Dedifferentiated amniotic fluid mesenchymal stem cell (primary cell): ENCODE data around the gene CNDP1.
"Not testable (repeated sequence)": the region's sequence is repeated elsewhere in the genome, so short reads cannot be mapped to it uniquely, and the experiment has no call there.

ENCODE experiments used
- DNase-seq: peaks from one replicate; pipeline ENCODE4 v3.0.0-alpha.2; 2016; ENCODE audit errors: extremely low spot score

CNDP1 gene, protein sequence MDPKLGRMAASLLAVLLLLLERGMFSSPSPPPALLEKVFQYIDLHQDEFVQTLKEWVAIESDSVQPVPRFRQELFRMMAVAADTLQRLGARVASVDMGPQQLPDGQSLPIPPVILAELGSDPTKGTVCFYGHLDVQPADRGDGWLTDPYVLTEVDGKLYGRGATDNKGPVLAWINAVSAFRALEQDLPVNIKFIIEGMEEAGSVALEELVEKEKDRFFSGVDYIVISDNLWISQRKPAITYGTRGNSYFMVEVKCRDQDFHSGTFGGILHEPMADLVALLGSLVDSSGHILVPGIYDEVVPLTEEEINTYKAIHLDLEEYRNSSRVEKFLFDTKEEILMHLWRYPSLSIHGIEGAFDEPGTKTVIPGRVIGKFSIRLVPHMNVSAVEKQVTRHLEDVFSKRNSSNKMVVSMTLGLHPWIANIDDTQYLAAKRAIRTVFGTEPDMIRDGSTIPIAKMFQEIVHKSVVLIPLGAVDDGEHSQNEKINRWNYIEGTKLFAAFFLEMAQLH

DNA sequence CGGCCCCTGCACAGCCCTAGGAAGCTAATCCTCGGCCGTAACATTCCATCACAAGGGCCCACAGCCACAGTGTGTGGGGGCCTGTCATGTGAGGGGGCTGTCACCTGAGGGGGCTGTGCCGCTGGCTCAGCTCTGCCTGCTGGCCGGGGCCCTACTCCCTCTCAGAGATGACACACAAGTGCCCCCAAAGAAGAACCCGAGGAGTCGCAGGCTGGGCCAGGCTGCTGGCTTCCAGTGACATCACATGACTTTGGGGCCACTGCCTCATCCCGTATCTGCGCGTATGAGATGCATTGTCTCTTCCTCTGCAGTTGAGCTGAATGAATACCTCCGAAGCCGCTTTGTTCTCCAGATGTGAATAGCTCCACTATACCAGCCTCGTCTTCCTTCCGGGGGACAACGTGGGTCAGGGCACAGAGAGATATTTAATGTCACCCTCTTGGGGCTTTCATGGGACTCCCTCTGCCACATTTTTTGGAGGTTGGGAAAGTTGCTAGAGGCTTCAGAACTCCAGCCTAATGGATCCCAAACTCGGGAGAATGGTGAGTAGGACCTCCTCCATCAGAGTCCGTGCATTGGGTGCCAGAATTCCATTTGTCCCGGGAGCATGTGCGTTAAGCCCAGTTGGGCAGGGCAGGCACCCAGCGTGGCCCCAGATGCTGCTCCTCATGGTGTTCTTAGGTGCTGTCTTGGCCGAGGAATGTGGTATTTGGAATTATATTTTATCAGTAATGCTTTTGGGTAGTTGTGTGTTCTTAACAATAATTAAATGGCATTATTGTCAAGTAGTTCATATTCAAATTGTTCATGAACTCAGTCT lies at the start of gene CNDP1:
Gene CNDP1 (plus strand): TSS at position 351 of the 820 bp plus-strand sequence. CDS start 168 bp downstream, at position 519.
- DNase-seq: no peak

DNA sequence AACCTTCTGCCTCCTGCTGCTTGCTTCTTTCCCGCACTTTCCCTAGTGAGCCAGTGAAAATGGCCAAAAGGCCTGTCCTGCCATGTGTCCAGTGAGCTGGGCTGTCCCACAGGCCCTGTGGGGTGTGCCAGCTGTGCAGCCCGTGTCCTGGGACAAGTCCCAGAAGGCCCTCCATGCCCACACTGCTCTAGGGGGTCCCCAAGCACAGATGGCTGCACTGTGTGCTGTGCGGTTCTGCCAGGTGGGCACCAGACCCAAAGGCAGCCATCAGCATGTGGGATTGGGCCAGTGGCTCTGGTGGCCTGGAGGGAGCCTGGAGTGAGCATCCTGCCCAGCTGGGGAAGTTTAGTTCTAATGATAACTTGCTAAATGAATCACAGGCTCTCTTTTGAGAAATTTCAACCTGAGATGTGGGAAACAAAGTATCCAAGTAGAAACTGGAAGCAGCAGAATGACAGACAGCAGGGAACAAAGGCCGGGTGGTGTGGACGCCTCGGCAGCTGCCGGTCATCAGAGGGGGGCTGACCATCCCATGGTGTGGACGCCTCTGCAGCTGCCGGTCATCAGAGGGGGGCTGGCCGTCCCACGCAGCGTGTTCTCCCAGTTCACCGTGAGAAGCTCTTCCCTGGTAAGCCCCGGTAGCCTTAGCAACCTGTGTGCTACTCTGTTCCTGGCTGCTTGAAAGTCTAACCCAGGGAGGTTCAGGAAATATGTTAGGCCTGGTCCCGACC lies 48.0 kb upstream of the CNDP1 start:
- no peak for DNase-seq

DNA sequence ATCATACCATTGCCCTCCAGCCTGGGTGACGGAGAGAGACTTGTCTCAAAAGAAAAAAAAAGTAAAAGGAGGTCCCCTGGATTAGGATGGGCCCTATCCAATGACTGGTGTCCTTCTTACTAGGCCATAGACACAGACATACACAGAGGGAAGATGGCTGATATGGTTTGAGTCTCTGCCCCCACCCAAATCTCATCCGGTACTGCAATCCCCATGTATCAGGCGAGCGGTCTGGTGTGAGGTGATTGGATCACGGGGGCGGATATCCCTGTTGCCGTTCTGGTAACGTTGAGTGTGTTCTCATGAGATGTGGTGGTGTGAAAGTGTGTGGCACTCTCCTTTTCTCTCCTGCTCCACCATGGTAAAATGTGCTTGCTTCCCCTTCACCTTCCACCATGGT lies 45.9 kb upstream of the CNDP1 start:
- DNase-seq: no peak

DNA sequence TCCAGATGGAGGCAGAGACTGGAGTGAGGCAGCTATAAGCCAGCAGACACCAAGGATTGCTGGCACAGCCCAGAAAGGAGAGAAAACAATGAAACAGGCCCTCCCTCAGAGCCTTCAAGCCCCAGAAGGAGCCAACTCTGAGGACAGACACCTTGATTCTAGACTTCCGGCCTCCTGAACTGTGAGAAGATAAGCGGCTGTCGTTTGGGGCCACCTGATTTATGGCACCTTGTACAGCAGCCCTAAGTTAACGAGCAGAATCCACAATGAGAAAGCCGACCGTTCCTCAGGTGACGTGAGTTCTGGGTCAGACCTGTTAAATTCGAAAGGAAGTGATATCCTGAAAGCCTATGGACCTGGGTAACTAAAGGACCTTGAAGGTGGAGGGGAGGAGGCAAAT lies 45.4 kb upstream of the CNDP1 start:
- DNase-seq: no peak

DNA sequence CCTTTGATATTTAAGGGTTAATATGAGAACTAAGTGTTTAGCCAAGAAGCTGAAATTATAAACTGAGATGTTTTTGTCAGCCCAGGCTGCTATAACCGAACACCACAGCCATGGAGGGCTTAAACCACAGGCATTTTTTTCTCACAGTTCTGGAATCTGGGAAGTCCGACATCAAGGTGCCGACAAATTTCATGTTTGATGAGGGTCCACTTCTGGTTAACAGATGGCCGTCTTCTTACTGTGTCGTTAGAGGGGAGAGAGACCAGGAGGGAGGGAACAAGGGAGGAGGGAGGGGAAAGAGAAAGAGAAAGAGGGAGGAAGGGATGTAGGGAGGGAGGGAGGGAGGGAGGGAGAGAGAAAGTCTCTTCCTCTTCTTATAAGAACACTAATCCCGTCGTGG lies 44.6 kb upstream of the CNDP1 start:
- no peak for DNase-seq

DNA sequence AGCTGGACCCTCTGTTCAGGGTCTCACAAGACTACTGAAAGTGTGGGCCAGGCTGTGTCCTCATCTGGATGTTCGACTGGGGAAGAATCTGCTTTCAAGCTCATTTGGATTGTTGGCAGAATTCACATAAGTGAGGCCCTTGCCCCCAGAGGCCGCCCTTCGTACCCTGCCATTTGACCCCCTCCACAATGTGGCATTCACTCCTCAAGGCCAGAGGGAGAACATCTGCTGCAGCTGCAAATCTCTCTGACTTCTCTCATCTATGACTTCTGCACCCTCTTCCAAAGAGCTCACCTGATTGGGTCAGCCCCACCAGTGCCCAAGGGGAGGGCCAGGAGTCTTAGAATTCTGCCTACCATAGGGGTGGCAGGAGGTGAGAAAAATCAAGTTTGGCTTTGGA lies 42.0 kb upstream of the CNDP1 start:
- DNase-seq: no peak

DNA sequence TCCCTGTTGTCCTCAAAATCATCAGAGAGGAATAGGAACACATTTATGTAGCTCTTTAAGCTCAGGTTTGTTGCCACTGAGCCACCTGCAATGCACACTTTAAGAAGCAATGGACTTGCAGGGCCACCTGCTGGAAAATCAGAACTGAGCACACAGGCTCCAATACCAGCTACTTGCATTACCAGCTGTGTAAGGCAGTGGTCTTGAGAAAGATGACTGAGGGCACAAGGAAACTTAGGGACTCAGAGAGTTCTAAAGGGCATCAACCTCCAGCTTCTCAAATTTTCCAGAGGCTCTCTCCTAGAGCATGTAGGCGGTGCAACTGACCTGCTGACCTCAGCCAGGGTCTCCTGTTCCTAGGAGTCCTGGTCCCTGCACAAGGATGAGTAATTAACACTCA lies 40.6 kb upstream of the CNDP1 start:
- no peak for DNase-seq

DNA sequence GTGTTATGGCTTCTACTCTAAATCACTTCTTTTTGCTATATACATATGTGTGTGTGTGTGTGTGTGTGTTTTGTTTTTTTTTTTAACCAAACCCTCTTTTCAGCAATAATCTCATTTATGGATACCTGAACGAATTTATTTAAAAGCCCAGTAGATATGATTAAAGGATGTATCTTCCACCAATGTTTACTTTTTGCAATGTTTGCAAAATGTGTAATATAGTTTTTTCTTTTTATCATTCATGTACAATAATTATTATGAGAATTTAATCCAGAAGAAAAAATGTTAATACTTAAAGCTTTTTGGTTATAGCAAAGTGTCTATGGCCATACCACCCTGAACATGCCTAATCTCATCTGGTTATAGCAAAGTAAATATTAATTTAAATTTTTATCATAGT lies 39.8 kb upstream of the CNDP1 start:
- DNase-seq: no peak

DNA sequence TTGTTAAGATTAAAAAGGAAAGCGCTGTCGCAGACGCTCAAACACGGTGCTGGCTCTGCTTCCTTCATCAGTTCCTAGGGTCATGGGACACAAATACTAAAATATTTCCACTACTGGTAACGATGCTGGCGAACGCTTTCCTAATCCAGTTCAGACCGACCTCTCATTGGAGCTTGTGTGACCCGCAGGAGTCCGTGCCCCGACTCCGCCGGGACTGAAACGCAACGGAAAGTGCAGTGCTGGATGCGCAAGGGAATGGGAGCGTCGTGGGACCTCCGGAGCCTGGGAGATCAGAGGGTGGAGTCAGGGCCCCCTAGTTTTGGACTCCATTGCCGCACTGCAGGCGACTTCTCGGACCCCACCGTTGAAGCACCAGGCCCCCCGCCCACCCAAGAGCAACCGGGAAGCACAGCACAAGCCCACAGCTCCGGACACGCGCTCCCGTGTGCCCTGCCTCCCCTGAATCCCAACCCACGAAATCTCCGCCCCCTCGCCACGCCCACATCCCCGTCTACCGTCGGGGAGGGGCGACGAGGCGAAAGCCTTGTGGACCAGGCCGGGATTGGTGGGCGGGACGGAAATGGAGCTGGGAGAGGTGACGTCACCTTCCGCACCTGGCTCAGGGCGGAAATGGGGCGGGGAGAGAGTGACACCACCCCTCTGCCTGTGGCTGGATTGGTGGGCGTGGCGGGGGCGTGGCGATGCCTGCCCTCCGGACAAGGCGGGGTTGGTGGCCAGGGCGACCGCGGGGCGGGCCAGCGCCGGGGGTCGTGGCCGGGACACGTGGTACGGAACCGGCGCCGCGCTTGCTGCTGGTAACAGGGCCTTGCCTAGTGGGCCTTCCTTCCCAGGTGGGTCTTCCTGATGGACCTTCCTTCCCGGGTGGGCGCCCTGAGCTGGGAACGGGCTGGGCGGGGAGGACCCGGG lies 38.5 kb upstream of the CNDP1 start, which contains the start of gene CNDP2:
Gene CNDP2 (plus strand): TSS at position 783 of the 927 bp plus-strand sequence. CDS start 3,611 bp downstream, outside the sequence.
- peak; percentile 96 for DNase-seq

DNA sequence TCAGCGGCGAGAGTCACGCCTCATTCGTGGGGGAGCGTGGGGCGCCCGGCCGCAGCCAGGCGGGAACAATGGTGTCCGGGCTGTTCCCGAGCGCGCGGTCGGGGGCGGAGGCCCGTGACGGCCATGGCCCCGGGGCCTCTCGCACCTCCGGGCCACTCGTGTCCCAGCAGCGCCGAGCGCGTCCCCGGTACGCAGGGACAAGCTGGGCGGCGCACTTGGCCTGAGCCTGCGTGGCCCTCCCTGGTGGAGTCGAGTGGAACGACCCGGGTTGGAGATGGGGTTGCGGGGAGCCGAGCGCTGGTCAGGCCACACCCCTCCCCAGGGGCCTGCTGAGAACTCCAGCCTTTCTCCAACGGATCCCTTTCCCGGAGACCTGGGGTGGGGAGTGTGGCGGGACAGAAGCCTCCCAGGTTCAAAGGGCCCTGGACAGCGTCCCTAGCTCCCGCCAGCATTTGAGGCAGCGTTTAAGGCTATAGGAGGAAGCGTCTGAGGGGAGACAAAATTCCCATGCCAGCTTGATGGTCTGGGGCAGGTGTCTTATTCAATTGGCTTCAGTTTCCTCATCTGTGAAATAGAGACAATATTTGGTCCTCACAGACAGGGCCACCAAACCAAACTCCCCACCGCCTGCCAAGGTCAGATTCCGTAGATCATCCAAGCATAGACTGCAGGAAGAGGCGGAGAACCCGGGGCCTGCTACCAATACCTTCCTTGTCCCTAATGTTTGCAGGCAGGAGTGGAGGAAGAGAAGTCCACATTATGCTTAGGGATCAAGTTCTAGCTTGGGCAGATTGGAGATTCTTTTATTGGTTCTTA lies 37.6 kb upstream of the CNDP1 start:
- DNase-seq: peak; percentile 43

DNA sequence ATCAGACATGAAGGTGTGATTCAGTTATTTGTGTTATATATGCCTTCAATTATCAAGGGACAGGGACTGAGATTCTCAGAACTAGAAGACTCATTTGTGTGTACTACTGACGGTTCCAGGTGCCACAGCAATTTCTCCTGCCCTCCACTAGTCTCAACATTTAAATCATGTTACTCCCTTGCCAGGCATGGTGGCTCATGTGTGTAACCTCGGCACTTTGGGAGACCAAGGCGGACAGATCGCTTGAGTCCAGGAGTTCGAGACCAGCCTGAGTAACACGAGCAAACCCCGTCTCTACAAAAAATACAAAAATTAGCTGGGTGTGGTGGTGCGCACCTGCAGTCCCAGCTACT lies 37.0 kb upstream of the CNDP1 start:
- no peak for DNase-seq

DNA sequence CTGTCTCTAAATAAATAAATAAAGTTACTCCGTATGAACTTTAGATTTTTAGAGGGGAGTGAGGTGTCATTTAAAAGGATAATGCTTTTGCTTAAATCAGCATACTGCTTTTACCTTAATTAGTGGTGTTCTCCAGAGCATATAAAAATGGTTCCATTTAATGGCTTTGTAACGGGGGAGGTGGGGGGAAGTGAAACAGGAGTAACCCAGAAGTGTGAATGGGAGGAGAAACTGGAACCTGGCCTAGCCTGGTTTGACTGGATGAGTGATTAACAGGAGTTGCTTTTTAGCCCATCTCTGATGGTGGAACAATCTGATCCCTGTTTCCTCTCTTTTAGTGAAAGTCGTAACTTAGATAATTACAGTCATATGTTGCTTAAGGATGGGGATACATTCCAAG lies 36.5 kb upstream of the CNDP1 start:
- DNase-seq: no peak

DNA sequence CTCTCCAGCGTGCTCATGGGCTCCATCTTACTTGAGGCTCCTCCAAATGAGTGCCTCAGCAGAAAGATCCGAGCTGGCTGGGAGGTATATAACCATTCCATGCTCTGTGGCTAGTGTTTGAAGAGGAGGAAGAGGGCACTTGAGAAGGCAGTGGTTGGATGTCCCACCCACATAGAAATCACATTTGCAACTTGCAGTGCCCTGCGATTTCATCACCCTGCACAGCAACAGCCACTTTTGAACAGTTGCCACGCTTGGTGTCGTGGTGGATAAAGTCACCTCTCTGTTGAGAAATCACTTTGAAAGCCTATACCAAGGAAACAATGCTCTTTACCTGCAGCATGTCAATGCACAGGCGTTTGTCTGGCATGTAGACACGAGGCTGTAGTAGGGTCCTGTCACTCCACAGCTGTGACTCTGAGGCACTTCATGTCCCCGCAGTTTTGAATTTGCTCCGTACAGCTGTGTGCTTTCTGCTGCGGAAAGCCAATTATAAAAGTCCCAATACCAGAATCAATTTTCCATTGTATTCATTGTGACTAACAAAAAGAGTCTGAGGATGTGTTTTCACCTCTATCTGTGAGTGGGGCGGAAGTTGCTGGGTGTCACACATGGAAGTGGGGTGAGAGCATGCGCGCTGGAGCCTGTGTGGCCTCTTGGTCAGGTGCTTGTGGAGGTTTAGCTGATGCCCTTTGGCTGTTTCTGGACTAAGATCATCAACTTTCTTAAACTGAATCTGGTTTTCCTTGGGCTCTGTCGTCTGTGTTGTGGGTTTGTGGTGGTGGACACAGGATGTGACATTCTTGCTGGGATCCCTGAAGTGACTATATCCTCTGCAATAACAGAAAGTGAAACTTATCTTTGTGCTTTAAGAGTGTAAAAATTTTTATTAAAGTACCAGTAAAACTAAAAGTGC lies 35.3 kb upstream of the CNDP1 start:
- DNase-seq: no peak

DNA sequence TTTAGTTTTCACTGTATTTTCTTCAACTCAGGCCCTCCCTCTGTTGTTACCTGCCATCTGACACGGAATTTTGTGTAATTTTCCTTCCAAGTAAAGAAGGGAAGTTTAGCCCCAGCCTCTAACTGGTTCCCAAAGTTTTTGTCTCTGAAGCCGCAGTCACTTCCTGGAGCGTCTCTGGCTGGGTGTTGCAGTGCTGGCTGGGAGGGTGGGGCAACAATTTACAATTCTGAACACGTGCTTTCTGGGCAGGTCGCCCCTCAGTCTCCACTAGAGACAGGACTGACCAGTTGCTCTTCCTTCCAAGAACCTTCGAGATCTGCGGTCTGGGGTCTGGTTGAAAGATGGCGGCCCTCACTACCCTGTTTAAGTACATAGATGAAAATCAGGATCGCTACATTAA lies 34.7 kb upstream of the CNDP1 start:
- DNase-seq: no peak

DNA sequence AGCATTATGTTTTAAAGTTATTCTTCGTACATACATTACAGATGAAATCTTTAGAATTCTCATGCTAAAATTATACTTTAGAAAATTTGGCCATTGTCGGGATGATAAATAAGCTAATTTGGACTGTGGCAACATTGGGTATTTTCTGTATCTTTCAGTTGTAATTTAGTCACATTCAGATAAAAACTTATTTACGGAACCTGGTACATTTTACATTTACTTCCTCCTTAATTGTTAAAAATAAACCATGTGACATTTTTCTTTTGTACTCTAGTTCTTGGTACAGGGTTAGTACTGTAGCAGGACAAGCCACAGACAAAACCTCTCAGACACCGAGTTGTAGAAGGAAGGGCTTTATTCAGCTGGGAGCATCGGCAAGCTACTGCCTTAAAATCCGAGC lies 33.9 kb upstream of the CNDP1 start:
- DNase-seq: no peak

DNA sequence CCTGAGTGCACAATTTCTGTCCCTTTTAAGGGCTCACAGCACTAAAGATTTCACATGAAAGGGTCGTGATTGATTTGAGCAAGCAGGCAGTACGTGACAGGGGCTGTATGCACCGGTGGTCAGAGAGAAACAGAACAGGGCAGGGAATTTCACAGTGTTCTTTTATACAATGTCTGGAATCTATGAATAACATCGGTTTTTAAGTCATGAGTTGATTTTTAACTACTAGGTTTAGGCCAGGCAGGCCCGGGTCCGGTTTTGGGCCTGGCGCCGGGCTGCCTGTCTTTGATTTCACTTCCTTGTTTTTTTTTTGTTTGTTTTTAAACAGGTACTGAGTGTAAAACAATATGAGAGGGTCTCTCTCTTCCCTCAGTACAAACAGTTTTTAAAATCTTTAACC lies 33.5 kb upstream of the CNDP1 start:
- DNase-seq: not testable (repeated sequence)

DNA sequence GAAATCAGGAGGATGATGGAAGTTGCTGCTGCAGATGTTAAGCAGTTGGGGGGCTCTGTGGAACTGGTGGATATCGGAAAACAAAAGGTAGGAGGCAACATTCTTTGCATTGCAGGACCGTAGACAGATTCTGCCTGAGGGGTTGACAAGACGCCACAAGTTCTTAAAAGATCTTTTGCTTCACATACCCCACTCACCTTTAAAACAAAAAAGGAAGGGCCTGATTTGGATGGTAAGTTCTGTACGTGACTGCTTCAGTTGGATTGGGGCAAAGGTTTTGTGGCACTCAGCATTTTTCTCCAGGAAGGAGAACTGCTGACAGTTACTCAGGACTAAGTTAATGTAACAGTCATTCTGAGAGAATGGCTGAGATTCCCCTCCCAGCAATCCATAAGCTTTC lies 32.9 kb upstream of the CNDP1 start:
- DNase-seq: no peak

DNA sequence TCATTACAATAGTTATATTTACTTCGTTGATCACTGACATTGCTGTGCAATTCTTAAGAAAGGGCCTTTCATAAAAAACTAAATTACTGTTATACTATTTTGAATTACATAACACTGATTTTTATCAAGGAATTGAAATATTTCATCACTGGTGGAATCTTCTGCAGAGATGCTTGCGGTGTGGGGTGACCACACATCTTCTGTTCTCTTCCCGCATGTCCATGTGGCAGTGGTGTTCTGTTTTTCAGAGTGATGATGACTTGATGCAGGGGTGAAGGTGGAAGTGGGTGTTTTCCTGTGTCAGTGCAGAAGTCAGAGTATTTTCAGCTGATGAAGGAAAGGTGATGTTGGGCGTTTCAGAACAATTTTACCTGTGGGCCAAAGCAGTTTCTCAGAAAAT lies 31.2 kb upstream of the CNDP1 start:
- no peak for DNase-seq

DNA sequence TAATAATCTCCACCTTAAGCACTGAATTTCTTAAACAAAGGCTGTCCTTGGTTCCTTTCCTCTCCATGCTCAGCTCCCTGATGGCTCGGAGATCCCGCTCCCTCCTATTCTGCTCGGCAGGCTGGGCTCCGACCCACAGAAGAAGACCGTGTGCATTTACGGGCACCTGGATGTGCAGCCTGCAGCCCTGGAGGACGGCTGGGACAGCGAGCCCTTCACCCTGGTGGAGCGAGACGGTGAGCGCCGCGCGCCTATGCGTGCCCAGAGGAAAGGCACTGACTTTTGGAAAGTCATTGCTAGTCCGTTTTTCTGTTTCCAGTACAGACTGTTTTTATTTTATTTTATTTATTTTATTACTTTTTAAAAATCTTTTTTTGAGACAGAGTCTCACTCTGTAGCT lies 28.5 kb upstream of the CNDP1 start:
- DNase-seq: no peak
